Measurements from ENCODE around the gene WNT7A.

The WNT7A gene

GRCh38 chr3:13871791-13872190, 8.1 kb downstream of the WNT7A start:
- no peak for TF ChIP-seq CTCF (IDR thresholded peaks at IDR 0.05; ENCODE audit: control insufficient read depth, extremely low read depth, insufficient read depth)
- DNase-seq (ENCODE audit: low read depth), result no peak

GRCh38 chr3:13870902-13871301, 9.0 kb downstream of the WNT7A start:
- no peak for TF ChIP-seq CTCF (IDR thresholded peaks at IDR 0.05; ENCODE audit: control insufficient read depth, extremely low read depth, insufficient read depth)
- no peak overlapping the region for H3K4me3 ChIP-seq (ENCODE audit: low read depth, low read length)
- DNase-seq (ENCODE audit: low read depth), result no peak

More at GRCh38 chr3:13871791-13872190, 8.1 kb downstream of the WNT7A start:
- no peak overlapping the region for H3K4me3 ChIP-seq (ENCODE audit: low read depth, low read length)

GRCh38 chr3:13869761-13870343, 10.0 kb downstream of the WNT7A start:
- TF ChIP-seq CTCF (IDR thresholded peaks at IDR 0.05; ENCODE audit: control insufficient read depth, extremely low read depth, insufficient read depth), result no peak
- no peak for DNase-seq (ENCODE audit: low read depth)
- no peak overlapping the region for H3K4me3 ChIP-seq (ENCODE audit: low read depth, low read length)

GRCh38 chr3:13868844-13869724, 10.8 kb downstream of the WNT7A start:
- no peak for TF ChIP-seq CTCF (IDR thresholded peaks at IDR 0.05; ENCODE audit: control insufficient read depth, extremely low read depth, insufficient read depth)
- no peak for DNase-seq (ENCODE audit: low read depth)
- H3K4me3 ChIP-seq (ENCODE audit: low read depth, low read length), result no peak overlapping the region

- H3K4me3 ChIP-seq (ENCODE audit: low read depth, low read length), result no peak overlapping the region
- no peak for TF ChIP-seq CTCF (IDR thresholded peaks at IDR 0.05; ENCODE audit: control insufficient read depth, extremely low read depth, insufficient read depth)
- DNase-seq (ENCODE audit: low read depth), result no peak
Observed at GRCh38 chr3:13867732-13868131, 12.1 kb downstream of the WNT7A start.

GRCh38 chr3:13866041-13866965, 13.6 kb downstream of the WNT7A start:
- H3K4me3 ChIP-seq (ENCODE audit: low read depth, low read length), result no peak overlapping the region
- DNase-seq (ENCODE audit: low read depth), result no peak
- no peak for TF ChIP-seq CTCF (IDR thresholded peaks at IDR 0.05; ENCODE audit: control insufficient read depth, extremely low read depth, insufficient read depth)
